ENCODE measurements around the gene LCE1E.

GRCh38 chr1:152796421-152796820 lies 10.4 kb downstream of the LCE1E start, which contains the start of gene LCE1D:
- no peak for TF ChIP-seq ETV6 (conservative IDR thresholded peaks at IDR 0.05 in 1 of 2, IDR thresholded peaks at IDR 0.05 in 1 of 2; ENCODE audit: borderline replicate concordance in 1 of 2, low read depth in 1 of 2)
- TF ChIP-seq POLR2A (IDR thresholded peaks at IDR 0.05; ENCODE audit: low read depth, low read length): no peak
- TF ChIP-seq RFX5 (IDR thresholded peaks at IDR 0.05; ENCODE audit: low read depth, low read length): no peak
- no peak for TF ChIP-seq CTCF (IDR thresholded peaks at IDR 0.05 in 2 of 3, conservative IDR thresholded peaks at IDR 0.05 in 1 of 3; ENCODE audit: control insufficient read depth in 2 of 3, extremely low read depth in 1 of 3, insufficient read depth in 1 of 3, low read depth in 3 of 3, low read length in 3 of 3)
- TF ChIP-seq SUPT20H (IDR thresholded peaks at IDR 0.05; ENCODE audit: borderline replicate concordance, control insufficient read depth, low read depth, low read length): no peak
- TF ChIP-seq USF2 (IDR thresholded peaks at IDR 0.05; ENCODE audit: borderline replicate concordance, low read depth, low read length): no peak
- TF ChIP-seq TAF1 (IDR thresholded peaks at IDR 0.05; ENCODE audit: borderline replicate concordance, low read depth, low read length): no peak
- no peak for TF ChIP-seq CUX1 (IDR thresholded peaks at IDR 0.05; ENCODE audit: insufficient replicate concordance, low read depth, low read length)
- TF ChIP-seq SMAD1 (IDR thresholded peaks at IDR 0.05; ENCODE audit: low read depth, partially characterized antibody): no peak
- TF ChIP-seq E2F4 (IDR thresholded peaks at IDR 0.05; ENCODE audit: low read depth, low read length): no peak
- TF ChIP-seq NRF1 (conservative IDR thresholded peaks at IDR 0.05; ENCODE audit: low read depth, low read length): no peak
- no peak for TF ChIP-seq NFYA (IDR thresholded peaks at IDR 0.05; ENCODE audit: borderline replicate concordance, low read depth, low read length)
